ENCODE measurements around the gene RNF8. TPM values are rescaled to one million over a fixed set of nuclear protein-coding genes. Genes with fewer than 3 reads are reported as not detected.

Gene RNF8
- total and polyA plus RNA-seq, 5 donors from 2014 or later = 12.2 to 21.9 (median 15.1) TPM

DNA sequence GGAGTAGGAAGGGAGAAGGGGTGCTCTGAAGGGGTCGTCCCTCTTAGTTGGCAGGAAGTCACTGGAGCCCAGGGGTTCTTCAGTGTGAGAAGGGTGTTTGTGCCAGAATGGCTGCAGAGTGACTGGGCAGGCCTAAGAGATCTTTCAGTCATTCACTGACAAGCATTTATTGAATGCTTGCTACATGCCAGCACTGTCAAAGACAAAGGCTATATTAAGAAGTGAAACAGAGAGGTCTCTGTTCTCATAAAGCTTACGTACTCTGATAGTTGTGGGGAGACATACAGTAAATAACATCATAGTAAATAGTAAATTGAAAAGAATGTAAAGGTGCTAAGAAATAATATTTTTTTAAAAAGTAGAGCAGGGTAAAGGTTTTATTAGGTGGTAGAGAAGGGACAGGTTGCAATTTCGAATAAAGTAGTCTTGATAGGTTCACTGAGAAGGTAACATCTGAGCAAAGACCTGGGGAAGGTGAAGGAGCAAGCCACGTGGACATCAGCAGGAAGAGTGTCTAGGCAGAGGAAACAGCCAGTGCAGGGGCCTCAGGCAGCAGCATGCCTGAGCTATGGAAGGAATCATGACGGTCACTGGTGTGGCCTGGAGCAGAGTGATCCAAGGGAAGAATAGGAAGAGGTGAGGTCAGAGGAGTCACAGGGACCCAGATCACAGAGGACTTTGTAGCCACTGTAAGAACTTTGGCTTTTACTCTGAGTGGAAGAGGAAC is 36.3 kb upstream of the RNF8 start:
- H3K36me3 Mint-ChIP-seq = peaks cover 37% of the 10 kb centered on the region
- no peak overlapping the region for H3K27ac Mint-ChIP-seq
- Histone ChIP-seq H3K27ac (ENCODE audit: insufficient read depth, low read length, poor library complexity, severe bottlenecking) (no peak overlapping the region), H3K9me3 (ENCODE audit: control insufficient read depth in 2 of 2, low read length in 2 of 2) (no peaks in the 10 kb centered on the region), H3K4me1 (ENCODE audit: control insufficient read depth, insufficient read depth, low read length, poor library complexity, severe bottlenecking) (no peaks in the 10 kb centered on the region), H3K4me3 (ENCODE audit: low read depth, low read length) (no peak overlapping the region), H3K36me3 (ENCODE audit: control insufficient read depth, insufficient read depth, low read length) (peaks cover 85% of the 10 kb centered on the region), H3K27me3 (ENCODE audit: control insufficient read depth, insufficient read depth, low read length) (no peaks in the 10 kb centered on the region)
- no peak overlapping the region for H3K4me3 Mint-ChIP-seq
- no peak for ATAC-seq (ENCODE audit: low read depth in 2 of 2)
- no peaks in the 10 kb centered on the region for H3K27me3 Mint-ChIP-seq
- DNase-seq = no peak
- H3K4me1 Mint-ChIP-seq = peaks cover 0 to 5% (median 2%) of the 10 kb centered on the region in 4 donors
- no peaks in the 10 kb centered on the region for H3K9me3 Mint-ChIP-seq

DNA sequence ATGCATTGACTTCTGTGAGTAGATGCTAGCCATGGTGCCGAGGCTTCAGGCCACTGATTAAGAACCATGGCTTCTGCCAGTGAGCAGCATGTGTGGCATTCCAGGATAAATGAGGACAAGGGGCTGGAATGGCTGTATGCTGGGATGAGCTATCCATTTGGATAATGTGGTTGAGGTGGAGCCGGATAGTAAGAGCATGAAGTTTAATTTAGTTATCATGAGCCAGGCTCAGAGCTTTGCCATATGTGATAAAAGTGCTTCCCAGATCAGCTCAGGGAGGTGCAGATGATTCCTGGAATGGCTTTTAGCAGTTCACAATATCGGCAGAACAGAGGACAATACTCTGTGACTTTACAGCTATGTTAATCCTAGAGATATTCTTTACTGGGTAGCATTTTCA is 34.6 kb upstream of the RNF8 start:
- H3K27ac Mint-ChIP-seq = no peak overlapping the region
- no peaks in the 10 kb centered on the region for H3K27me3 Mint-ChIP-seq

DNA sequence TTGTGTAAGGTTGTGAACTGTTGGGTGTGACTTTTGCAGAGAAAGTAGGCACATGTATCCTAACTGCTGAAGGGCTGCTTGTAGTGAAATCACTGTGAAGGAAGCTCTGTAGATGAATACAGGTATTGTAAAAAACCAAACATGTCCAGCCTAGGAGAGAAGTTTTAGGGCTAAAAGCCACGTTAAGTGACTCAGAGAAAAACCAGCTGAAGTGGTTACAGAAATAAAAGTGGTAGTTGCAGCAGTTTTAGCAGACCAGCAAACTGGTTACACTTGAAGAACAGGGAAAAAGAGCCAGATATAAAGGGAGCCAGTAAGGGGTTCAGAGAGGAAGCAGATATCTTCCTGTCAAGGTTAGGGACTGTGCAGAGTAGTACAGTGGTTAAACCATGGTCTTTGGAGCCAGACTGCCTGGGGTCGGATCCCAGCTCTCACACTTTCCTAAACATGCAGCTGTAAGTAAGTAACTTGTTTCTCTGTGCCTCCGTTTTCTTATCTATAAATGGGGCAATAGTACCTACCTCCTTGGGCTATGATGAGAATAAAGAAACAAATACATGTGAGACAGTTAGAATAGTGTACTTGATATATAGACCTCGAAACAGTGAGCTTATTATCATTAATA is 33.8 kb upstream of the RNF8 start:
- peak overlapping the region in 1 of 3 donors; percentile 63 for H3K27ac Mint-ChIP-seq
- H3K27me3 ChIP-seq (ENCODE audit: control insufficient read depth, insufficient read depth, low read length) = no peaks in the 10 kb centered on the region
- H3K9me3 ChIP-seq (ENCODE audit: control insufficient read depth in 2 of 2, low read length in 2 of 2) = no peaks in the 10 kb centered on the region
- H3K27me3 Mint-ChIP-seq = no peaks in the 10 kb centered on the region
- H3K4me3 ChIP-seq (ENCODE audit: low read depth, low read length) = no peak overlapping the region
- ATAC-seq (ENCODE audit: low read depth in 2 of 2) = no peak
- H3K4me3 Mint-ChIP-seq = no peak overlapping the region
- peaks cover 0 to under 1% (median 0%) of the 10 kb centered on the region in 4 donors for H3K4me1 Mint-ChIP-seq
- no peaks in the 10 kb centered on the region for H3K4me1 ChIP-seq (ENCODE audit: control insufficient read depth, insufficient read depth, low read length, poor library complexity, severe bottlenecking)
- H3K27ac ChIP-seq (ENCODE audit: insufficient read depth, low read length, poor library complexity, severe bottlenecking) = no peak overlapping the region
- DNase-seq = no peak
- H3K36me3 Mint-ChIP-seq = peaks cover 16% of the 10 kb centered on the region
- H3K9me3 Mint-ChIP-seq = no peaks in the 10 kb centered on the region
- H3K36me3 ChIP-seq (ENCODE audit: control insufficient read depth, insufficient read depth, low read length) = peaks cover 74% of the 10 kb centered on the region

More for the DNA sequence above, 34.6 kb upstream of the RNF8 start:
- H3K36me3 ChIP-seq (ENCODE audit: control insufficient read depth, insufficient read depth, low read length) = peaks cover 79% of the 10 kb centered on the region
- DNase-seq (no peak), ATAC-seq (ENCODE audit: low read depth in 2 of 2) (no peak)
- H3K27me3 ChIP-seq (ENCODE audit: control insufficient read depth, insufficient read depth, low read length) = no peaks in the 10 kb centered on the region
- Mint-ChIP-seq H3K9me3 (no peaks in the 10 kb centered on the region), H3K36me3 (peaks cover 24% of the 10 kb centered on the region), H3K4me1 (peaks cover 0 to 5% (median 1%) of the 10 kb centered on the region in 4 donors), H3K4me3 (no peak overlapping the region)
- H3K9me3 ChIP-seq (ENCODE audit: control insufficient read depth in 2 of 2, low read length in 2 of 2) = no peaks in the 10 kb centered on the region
- no peaks in the 10 kb centered on the region for H3K4me1 ChIP-seq (ENCODE audit: control insufficient read depth, insufficient read depth, low read length, poor library complexity, severe bottlenecking)
- no peak overlapping the region for H3K27ac ChIP-seq (ENCODE audit: insufficient read depth, low read length, poor library complexity, severe bottlenecking)
- no peak overlapping the region for H3K4me3 ChIP-seq (ENCODE audit: low read depth, low read length)

DNA sequence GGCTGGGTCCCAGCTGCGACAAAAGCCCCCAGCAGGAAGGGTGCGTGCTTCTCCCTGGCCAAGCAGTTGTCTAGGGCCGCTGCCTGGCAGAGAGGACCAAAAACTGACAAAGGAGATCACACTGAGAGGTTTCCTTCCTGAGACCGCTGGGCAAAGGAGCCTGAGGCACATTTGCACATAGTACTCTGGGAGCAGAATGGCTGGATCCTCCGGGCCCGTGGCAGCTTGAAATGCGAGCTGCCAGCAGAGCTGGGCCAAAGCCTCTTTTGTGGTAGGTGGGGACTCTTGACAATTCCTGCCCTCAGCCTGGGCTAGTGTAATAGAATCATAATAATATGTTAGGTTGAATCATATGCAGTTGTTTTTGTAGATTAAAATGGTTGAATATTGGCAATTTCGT is 33.1 kb upstream of the RNF8 start:
- H3K4me3 ChIP-seq (ENCODE audit: low read depth, low read length) = no peak overlapping the region
- ATAC-seq (ENCODE audit: low read depth in 2 of 2) (no peak), DNase-seq (no peak)
- H3K36me3 Mint-ChIP-seq = peaks cover 13% of the 10 kb centered on the region
- peaks cover 68% of the 10 kb centered on the region for H3K36me3 ChIP-seq (ENCODE audit: control insufficient read depth, insufficient read depth, low read length)
- peak overlapping the region in 1 of 3 donors; percentile 47 for H3K27ac Mint-ChIP-seq
- H3K9me3 ChIP-seq (ENCODE audit: control insufficient read depth in 2 of 2, low read length in 2 of 2) = no peaks in the 10 kb centered on the region
- no peak overlapping the region for H3K4me3 Mint-ChIP-seq
- H3K4me1 ChIP-seq (ENCODE audit: control insufficient read depth, insufficient read depth, low read length, poor library complexity, severe bottlenecking) = no peaks in the 10 kb centered on the region
- peaks cover 0 to 1% (median under 1%) of the 10 kb centered on the region in 4 donors for H3K4me1 Mint-ChIP-seq
- no peak overlapping the region for H3K27ac ChIP-seq (ENCODE audit: insufficient read depth, low read length, poor library complexity, severe bottlenecking)
- H3K9me3 Mint-ChIP-seq = no peaks in the 10 kb centered on the region
- H3K27me3 ChIP-seq (ENCODE audit: control insufficient read depth, insufficient read depth, low read length) = no peaks in the 10 kb centered on the region
- no peaks in the 10 kb centered on the region for H3K27me3 Mint-ChIP-seq

DNA sequence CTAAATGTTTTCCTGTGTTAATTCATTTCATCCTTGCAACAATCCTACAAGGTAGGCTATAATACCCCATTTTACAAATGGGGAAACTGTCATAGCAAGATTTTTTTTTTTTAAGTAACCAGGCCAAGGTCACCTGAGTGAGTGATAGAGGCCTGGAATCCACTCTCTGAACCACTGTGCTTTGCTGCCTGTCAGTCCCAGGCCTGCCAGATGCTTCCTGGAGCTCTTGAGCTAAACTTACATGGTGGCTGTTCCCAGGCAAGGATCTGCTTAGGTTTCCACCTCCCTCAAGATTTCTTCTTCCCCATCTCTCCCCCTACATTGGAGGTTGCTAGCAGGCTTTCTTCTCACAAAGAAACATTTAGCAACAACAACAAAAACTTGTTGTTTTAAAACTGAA is 32.7 kb upstream of the RNF8 start:
- H3K27ac Mint-ChIP-seq = peak overlapping the region in 1 of 3 donors; percentile 82
- H3K4me1 ChIP-seq (ENCODE audit: control insufficient read depth, insufficient read depth, low read length, poor library complexity, severe bottlenecking) = no peaks in the 10 kb centered on the region
- peaks cover 13% of the 10 kb centered on the region for H3K36me3 Mint-ChIP-seq
- no peaks in the 10 kb centered on the region for H3K9me3 Mint-ChIP-seq
- peaks cover 0 to 5% (median 3%) of the 10 kb centered on the region in 4 donors for H3K4me1 Mint-ChIP-seq
- no peak overlapping the region for H3K4me3 ChIP-seq (ENCODE audit: low read depth, low read length)
- H3K4me3 Mint-ChIP-seq = no peak overlapping the region
- H3K36me3 ChIP-seq (ENCODE audit: control insufficient read depth, insufficient read depth, low read length) = peaks cover 63% of the 10 kb centered on the region
- no peak for ATAC-seq (ENCODE audit: low read depth in 2 of 2)
- H3K27me3 ChIP-seq (ENCODE audit: control insufficient read depth, insufficient read depth, low read length) = no peaks in the 10 kb centered on the region
- DNase-seq = no peak
- no peak overlapping the region for H3K27ac ChIP-seq (ENCODE audit: insufficient read depth, low read length, poor library complexity, severe bottlenecking)
- no peaks in the 10 kb centered on the region for H3K27me3 Mint-ChIP-seq
- no peaks in the 10 kb centered on the region for H3K9me3 ChIP-seq (ENCODE audit: control insufficient read depth in 2 of 2, low read length in 2 of 2)

DNA sequence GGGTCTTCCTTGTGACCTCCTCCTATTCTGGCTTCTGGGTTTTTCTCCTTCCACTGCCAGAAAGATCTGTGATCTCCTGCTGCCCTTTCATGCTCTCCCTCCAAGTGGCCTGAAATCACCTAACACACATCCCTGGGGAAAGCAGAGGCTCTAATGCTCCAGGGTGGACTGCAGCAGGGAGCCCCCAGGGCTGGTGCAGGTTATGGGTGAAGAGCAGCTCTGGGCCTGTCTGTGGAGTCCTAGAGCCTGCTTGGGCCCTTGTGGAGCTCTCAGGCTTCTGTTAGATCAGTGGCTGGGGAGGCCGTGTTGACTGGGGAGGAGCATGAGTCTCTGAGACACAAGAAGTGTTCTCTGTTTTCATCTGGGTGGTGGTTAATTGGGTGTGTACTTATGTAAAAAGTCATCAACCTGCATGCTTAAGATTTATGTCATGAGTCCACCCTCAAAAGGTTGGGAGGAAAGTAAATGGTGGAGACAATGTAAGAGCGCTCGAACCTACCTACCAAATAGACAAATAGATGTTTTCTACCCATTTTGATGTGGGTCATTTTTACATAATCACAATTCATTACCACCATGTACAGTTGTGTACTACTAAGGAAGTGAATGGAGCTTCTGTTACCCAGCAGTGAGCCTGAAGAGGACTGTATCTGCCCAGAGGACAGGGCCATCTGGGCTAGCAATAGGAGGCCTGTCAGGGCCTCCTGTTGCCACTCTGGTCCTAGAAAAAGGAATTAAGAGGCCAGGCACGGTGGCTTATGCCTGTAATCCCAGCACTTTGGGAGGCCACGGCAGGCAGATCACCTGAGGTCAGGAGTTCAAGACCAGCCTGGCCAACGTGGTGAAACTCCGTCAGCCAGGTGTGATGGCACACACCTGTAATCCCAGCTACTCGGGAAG is 32.0 kb upstream of the RNF8 start:
- no peak overlapping the region for H3K4me3 Mint-ChIP-seq
- Histone ChIP-seq H3K4me1 (ENCODE audit: control insufficient read depth, insufficient read depth, low read length, poor library complexity, severe bottlenecking) (no peaks in the 10 kb centered on the region), H3K36me3 (ENCODE audit: control insufficient read depth, insufficient read depth, low read length) (peaks cover 56% of the 10 kb centered on the region), H3K4me3 (ENCODE audit: low read depth, low read length) (no peak overlapping the region), H3K27me3 (ENCODE audit: control insufficient read depth, insufficient read depth, low read length) (no peaks in the 10 kb centered on the region), H3K9me3 (ENCODE audit: control insufficient read depth in 2 of 2, low read length in 2 of 2) (no peaks in the 10 kb centered on the region), H3K27ac (ENCODE audit: insufficient read depth, low read length, poor library complexity, severe bottlenecking) (no peak overlapping the region)
- H3K36me3 Mint-ChIP-seq = peaks cover 14% of the 10 kb centered on the region
- DNase-seq (peak in 1 of 3 donors; percentile 40), ATAC-seq (ENCODE audit: low read depth in 2 of 2) (no peak)
- H3K4me1 Mint-ChIP-seq = peaks cover 0 to 5% (median 3%) of the 10 kb centered on the region in 4 donors
- peak overlapping the region in 2 of 3 donors; percentile 30 to 82 for H3K27ac Mint-ChIP-seq
- H3K9me3 Mint-ChIP-seq = no peaks in the 10 kb centered on the region
- no peaks in the 10 kb centered on the region for H3K27me3 Mint-ChIP-seq

DNA sequence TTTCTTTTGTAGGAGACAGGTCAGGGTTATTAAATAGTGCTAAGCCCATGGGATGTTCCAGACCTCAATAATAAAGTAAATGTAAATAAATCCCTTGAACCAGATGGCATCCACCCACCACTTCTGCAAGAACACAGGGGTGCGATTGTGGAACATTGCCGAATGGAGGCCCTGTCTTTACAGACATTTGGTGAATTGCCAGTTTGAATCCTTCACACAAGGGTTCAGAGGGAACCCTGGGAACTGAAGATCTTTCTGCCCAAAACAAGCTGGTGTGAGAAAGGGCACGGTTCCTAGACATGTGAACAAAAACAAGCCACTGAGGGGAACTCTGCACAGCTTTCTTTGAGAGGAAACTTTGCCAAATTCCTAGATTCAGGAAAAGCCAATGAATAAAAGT is 30.2 kb upstream of the RNF8 start:
- no peak overlapping the region for H3K4me3 Mint-ChIP-seq
- ATAC-seq (ENCODE audit: low read depth in 2 of 2) (no peak), DNase-seq (no peak)
- peaks cover 38% of the 10 kb centered on the region for H3K36me3 ChIP-seq (ENCODE audit: control insufficient read depth, insufficient read depth, low read length)
- no peak overlapping the region for H3K27ac ChIP-seq (ENCODE audit: insufficient read depth, low read length, poor library complexity, severe bottlenecking)
- no peaks in the 10 kb centered on the region for H3K27me3 ChIP-seq (ENCODE audit: control insufficient read depth, insufficient read depth, low read length)
- peaks cover 0 to 5% (median 3%) of the 10 kb centered on the region in 4 donors for H3K4me1 Mint-ChIP-seq
- H3K4me1 ChIP-seq (ENCODE audit: control insufficient read depth, insufficient read depth, low read length, poor library complexity, severe bottlenecking) = no peaks in the 10 kb centered on the region
- H3K36me3 Mint-ChIP-seq = peaks cover 19% of the 10 kb centered on the region
- no peaks in the 10 kb centered on the region for H3K9me3 Mint-ChIP-seq
- no peaks in the 10 kb centered on the region for H3K9me3 ChIP-seq (ENCODE audit: control insufficient read depth in 2 of 2, low read length in 2 of 2)
- no peaks in the 10 kb centered on the region for H3K27me3 Mint-ChIP-seq
- no peak overlapping the region for H3K4me3 ChIP-seq (ENCODE audit: low read depth, low read length)
- no peak overlapping the region for H3K27ac Mint-ChIP-seq
